ENCODE data around the gene POC1A. TPM values are rescaled to one million over a fixed set of nuclear protein-coding genes. Genes with fewer than 3 reads are reported as not detected.

POC1A gene
- total and polyA plus RNA-seq, 8 donors: 0.37 to 1.1 (median 0.71) TPM

DNA sequence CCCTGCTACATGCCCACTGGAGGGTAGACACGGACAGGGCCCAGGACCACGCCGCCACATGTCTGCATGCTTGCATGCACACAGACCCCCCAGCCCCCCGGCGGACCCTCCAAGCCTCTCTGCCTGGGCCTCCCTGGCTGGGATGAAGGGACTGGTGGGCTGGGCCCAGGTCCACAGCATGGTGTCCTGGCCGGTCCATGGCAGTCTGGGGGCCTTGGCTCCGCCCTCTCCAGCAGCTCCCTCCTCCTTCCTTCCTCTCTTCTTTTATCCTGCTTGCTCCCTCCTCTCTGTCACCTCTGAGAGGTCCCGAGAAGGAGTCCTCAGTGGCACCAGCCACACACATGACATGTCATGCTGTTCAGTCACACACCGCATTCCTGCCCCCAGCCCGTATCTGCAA is 122.3 kb downstream of the POC1A start:
- DNase-seq (peak in 1 of 6 donors; percentile 14), FAIRE-seq (no peak), ATAC-seq (no peak)
- no peak overlapping the region for H3K27ac ChIP-seq
- WGBS, 2 donors: 80 to 87% methylated on average over 10 of the region's 10 CpGs
- TF ChIP-seq, protein P1, sequence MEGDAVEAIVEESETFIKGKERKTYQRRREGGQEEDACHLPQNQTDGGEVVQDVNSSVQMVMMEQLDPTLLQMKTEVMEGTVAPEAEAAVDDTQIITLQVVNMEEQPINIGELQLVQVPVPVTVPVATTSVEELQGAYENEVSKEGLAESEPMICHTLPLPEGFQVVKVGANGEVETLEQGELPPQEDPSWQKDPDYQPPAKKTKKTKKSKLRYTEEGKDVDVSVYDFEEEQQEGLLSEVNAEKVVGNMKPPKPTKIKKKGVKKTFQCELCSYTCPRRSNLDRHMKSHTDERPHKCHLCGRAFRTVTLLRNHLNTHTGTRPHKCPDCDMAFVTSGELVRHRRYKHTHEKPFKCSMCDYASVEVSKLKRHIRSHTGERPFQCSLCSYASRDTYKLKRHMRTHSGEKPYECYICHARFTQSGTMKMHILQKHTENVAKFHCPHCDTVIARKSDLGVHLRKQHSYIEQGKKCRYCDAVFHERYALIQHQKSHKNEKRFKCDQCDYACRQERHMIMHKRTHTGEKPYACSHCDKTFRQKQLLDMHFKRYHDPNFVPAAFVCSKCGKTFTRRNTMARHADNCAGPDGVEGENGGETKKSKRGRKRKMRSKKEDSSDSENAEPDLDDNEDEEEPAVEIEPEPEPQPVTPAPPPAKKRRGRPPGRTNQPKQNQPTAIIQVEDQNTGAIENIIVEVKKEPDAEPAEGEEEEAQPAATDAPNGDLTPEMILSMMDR (IDR thresholded peaks at IDR 0.05): no peak
- no peaks in the 10 kb centered on the region for H3K36me3 ChIP-seq
- H3K4me1 ChIP-seq: no peaks in the 10 kb centered on the region
- no peak overlapping the region for H3K4me3 ChIP-seq
- no peaks in the 10 kb centered on the region for H3K27me3 ChIP-seq
- intact Hi-C loops (cut with DNase I): no loop called here
- H3K9me3 ChIP-seq: no peaks in the 10 kb centered on the region

- Histone ChIP-seq H3K27me3 (no peaks in the 10 kb centered on the region), H3K4me3 (no peak overlapping the region), H3K27ac (no peak overlapping the region), H3K36me3 (no peaks in the 10 kb centered on the region), H3K9me3 (no peaks in the 10 kb centered on the region), H3K4me1 (no peaks in the 10 kb centered on the region)
- TF ChIP-seq, protein P1 (IDR thresholded peaks at IDR 0.05): no peak
- intact Hi-C loops (cut with DNase I): no loop called here
- no peak for DNase-seq
- ATAC-seq: no peak
- WGBS, 2 donors: 82 to 83% methylated on average over 11 of the region's 11 CpGs
- FAIRE-seq: no peak
Observed at GRCh38 chr3:52030714-52031310, 123.4 kb downstream of the POC1A start.

DNA sequence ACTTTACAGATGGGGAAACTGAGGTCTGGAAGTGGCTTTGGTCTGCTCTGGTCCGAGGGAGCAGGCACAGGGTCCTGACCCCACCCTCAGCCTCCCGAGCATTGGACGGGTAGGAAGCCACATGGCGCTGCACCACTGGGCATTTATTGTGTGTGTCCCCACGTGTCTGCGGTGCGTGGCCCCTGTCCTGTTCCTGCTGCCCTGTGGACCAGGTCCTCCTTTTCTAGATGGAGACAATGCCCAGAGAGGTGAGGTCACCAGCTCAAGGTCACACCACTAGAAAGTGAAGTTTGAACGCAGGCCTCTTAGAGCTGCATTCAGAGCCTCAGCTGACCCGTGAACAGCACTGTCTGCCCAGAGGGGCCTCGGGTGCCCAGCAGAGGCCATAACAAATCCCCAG is 124.7 kb downstream of the POC1A start:
- no peak for FAIRE-seq
- WGBS, 2 donors: 73% methylated on average over 10 of the region's 10 CpGs
- no peak overlapping the region for H3K4me3 ChIP-seq
- TF ChIP-seq, protein P1 (IDR thresholded peaks at IDR 0.05): no peak
- H3K4me1 ChIP-seq: no peaks in the 10 kb centered on the region
- DNase-seq: no peak
- H3K9me3 ChIP-seq: no peaks in the 10 kb centered on the region
- H3K36me3 ChIP-seq: no peaks in the 10 kb centered on the region
- H3K27ac ChIP-seq: no peak overlapping the region
- ATAC-seq: no peak
- intact Hi-C loops (cut with DNase I): no loop called here
- H3K27me3 ChIP-seq: no peaks in the 10 kb centered on the region

DNA sequence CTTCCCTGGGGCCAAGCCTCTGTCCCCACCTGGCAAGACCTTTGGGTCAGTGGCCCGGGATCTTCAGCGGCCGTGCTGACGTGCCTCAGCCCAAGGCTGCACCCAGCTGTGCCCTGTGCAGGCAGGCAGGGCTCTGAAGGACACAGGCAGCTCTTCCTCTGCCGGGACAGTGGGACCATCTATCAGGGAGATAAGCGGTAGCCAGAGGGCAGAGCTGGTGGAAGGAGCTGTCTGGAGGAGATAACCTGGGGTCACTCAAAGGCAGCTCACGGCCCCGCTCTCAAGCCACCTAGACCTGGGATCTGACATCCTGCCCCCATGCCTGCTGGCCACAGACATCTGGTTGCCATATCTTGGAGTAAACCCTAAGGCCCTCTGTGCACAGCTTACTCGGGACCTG is 125.2 kb downstream of the POC1A start:
- ATAC-seq: no peak
- Histone ChIP-seq H3K9me3 (no peaks in the 10 kb centered on the region), H3K27ac (no peak overlapping the region), H3K4me1 (no peaks in the 10 kb centered on the region), H3K4me3 (no peak overlapping the region), H3K27me3 (no peaks in the 10 kb centered on the region), H3K36me3 (no peaks in the 10 kb centered on the region)
- WGBS, 2 donors: 65 to 77% methylated on average over 9 of the region's 9 CpGs
- no peak for FAIRE-seq
- intact Hi-C loops (cut with DNase I): no loop called here
- DNase-seq: no peak
- TF ChIP-seq, protein P1 (IDR thresholded peaks at IDR 0.05): no peak

DNA sequence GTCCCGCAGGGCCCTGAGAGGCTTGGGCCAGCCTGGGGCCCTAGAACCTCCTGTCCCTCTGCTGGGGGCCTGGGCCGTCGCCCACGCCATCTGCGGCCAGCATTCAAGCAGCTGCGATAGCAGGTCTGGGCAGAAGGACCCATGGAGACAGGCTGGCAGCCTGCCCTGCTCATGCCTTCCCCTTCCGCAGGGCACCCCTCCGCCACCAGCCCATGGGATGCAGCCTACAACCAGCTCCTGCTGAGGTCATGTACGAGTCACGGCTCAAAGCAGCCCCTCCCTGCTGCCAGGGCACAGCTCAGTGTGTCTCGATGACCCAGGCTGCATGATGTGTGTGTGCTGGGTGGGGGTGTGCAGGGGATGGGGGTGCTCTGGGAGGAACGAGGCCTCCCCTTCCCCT is 125.7 kb downstream of the POC1A start:
- peak in 1 of 4 donors; percentile 45 for ATAC-seq
- 69 to 71% methylated on average over 12 of the region's 12 CpGs for WGBS, 2 donors

More for the DNA sequence above, 125.7 kb downstream of the POC1A start:
- Histone ChIP-seq H3K9me3 (no peaks in the 10 kb centered on the region), H3K36me3 (no peaks in the 10 kb centered on the region), H3K27ac (no peak overlapping the region), H3K27me3 (no peaks in the 10 kb centered on the region), H3K4me1 (no peaks in the 10 kb centered on the region), H3K4me3 (no peak overlapping the region)
- FAIRE-seq (no peak), DNase-seq (peak in 1 of 6 donors; percentile 32)
- TF ChIP-seq, protein P1 (IDR thresholded peaks at IDR 0.05): no peak
- intact Hi-C loops (cut with DNase I): no loop called here

Data from pancreas (tissue), 10 donors.